GM19455 (cell line): ENCODE results near the gene CEP120.

ENCODE experiments used
- ATAC-seq: cut with Tn5 transposase; IDR thresholded peaks from one replicate; pipeline ENCODE4 v1.9.1; 2021; ENCODE audit not compliant: unreplicated experiment

Gene CEP120

GRCh38 chr5:123304777-123305316, 118.4 kb downstream of the CEP120 start:
- no peak for ATAC-seq

DNA sequence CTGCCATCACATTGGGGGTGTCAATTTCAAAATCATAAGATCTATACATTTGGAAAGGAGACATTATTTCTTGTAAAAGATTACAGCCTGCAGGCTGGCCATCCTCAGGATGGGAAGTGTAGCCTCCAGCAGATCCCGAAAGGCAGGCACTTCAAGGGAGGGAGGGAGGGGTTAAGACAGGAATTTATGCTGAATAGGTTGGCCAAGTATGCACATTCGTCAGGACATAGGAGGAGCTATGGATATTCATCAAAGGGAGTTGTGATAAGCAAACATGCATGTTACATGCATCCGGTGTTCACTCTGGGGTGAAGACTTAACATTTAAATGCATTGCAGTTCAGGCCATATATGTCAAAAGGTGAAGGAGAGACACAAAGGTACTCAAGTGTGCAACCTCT, 119.4 kb downstream of the CEP120 start:
- ATAC-seq = no peak

DNA sequence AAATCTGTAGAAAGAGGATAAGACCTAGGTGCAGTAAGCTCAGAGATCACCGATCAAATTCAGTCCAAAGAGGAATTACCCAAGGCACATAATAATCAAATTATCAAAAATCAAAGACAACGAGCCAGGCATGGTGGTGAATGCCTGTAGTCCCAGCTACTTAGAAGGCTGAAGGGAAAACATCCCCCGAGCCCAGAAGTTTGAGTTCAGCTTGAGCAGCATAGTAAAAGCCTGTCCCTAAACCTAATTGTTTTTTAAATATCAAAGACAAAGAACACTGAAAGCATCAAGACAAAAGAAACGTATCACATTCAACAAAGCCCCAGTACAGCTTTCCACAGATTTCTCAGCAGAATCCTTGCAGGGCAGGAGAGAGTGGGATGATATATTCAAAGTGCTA, 122.9 kb downstream of the CEP120 start:
- no peak for ATAC-seq

DNA sequence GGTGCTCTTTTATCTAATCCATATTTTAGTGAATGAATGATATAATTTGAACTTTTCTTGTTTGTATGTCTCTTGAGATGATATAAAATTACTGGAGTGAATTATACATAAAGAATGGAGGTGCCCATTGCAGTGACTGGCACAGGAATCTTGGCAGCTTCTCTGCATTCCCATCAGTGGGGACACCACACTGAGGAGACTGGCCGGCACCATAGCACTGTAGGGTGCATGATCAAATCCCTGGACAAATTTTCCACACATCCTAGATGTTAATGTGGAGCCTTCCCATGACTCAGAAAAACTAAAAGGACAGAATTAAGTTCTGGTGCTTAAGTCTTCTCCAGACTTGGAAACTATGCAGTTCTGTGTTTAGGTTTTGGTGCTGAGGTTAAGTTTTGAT, 124.1 kb downstream of the CEP120 start:
- ATAC-seq = no peak

- no peak for ATAC-seq
These were observed 124.7 kb downstream of the CEP120 start for GRCh38 chr5:123298335-123299030.

GRCh38 chr5:123297866-123298265, 125.3 kb downstream of the CEP120 start:
- ATAC-seq = no peak

- no peak for ATAC-seq
These were observed 125.9 kb downstream of the CEP120 start for GRCh38 chr5:123297198-123297831.
